ENCODE results near the gene HNMT.
"Not testable (repeated sequence)": the region's sequence is repeated elsewhere in the genome, so short reads cannot be mapped to it uniquely, and the experiment has no call there.

Gene HNMT

GRCh38 chr2:137964066-137964858 is at the start of gene HNMT:
Gene HNMT, plus strand, starts transcription at chr2:137964473. Its CDS starts 19 bp downstream, at chr2:137964492.
- DNase-seq: no peak

GRCh38 chr2:137921105-137921880 is 43.0 kb upstream of the HNMT start:
- no peak for DNase-seq

- not testable (repeated sequence) for DNase-seq
Observed at GRCh38 chr2:137922171-137922570, 42.1 kb upstream of the HNMT start.

DNA sequence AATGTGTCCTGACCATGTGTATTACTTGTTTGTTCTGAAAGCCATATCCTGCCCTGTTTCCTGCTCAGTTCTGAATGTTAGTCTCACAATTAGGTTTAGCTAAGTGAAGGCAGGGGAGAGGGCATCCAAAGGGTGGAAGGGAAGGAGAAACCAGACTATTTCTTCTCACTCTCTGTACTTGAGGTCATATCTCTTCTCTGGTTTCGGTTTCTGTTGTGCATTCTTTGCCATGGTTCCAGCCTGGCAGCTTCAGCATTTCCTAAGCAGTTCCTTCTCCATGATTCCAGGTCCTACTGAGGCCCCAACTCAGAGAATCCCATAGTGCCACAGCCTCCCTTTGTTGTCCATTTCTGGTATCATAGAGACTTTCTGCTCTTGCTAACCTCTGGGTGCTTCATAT is 40.3 kb upstream of the HNMT start:
- no peak for DNase-seq

DNA sequence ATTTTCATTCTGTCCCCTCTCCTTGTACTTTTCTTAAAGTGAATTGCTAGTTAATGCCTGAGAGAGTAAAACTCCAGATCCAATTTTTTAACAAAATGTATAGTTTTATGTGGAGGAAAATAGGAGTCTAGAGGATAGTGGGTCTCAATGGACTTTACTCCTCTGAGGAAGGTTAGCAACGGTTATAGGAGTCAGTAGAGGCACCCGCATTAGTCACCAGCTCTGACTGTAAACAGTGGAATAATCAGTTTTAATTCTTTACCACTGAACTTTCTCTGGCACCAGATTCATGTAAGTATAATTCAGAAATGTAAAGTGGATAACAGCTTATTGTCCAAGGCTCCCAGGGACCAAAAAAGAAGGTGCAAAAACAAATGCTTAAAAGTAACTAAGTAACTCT is 38.7 kb upstream of the HNMT start:
- DNase-seq: no peak

DNA sequence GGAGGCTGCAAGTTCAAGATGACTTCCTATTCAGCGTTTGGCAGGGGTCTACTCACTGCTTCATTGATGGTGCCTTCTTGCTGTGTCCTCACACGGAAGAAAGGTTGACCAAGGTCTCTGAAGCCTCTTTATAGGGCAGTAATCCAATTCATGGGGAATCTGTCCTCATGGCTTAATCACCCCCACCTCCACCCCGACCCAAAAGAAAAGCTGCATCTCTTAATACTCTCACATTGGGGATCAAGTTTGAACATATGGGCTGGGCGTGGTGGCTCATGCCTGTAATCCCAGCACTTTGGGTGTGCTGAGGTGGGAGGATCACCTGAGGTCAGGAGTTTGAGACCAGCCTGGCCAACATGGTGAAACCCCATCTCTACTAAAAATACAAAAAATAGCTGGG is 36.4 kb upstream of the HNMT start:
- no peak for DNase-seq

DNA sequence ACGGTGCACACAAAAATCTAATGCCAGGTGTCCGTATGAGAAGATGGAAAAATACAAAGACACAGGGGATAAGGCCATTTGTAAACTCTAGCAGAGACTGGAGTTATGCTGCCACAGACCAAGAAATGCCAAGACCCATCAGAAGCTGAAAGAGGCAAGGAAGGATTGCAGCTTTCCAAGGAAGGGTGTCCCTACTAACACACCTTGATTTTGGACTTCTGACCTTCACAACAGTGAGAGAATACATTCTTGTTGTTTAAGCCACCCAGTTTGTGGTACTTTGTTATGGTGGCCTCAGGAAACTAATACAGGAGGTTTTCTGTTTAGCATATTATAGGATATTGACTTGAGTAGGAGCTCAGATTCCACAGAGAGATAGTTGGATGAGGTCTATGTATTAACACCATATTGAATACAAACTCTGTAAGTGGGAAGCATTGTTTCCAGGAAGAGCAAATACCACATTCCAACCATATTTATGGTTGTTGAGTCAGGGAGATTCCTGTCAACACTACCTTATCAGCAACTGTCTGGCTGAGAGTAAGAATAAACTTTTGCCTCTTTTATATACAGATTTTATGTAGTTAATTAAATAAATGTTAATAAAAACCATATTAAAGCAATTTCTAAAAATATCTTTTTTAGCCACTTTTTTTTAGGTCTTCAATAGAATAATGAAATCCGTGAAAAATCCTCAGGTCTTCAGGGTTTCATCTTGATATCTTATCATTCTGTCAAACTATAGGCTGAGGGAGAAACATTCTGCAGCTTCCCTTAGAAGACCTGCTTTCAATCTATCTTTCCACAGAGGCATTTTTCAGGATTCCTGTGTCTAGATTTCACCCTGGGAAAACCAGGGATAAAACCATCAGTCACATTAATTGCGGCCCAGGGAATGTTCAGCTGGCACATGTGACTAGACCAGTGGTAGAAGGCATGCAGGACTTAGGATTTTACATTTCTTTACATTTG is 35.4 kb upstream of the HNMT start:
- no peak for DNase-seq

- no peak for DNase-seq
Observed at GRCh38 chr2:137929519-137929916, 34.8 kb upstream of the HNMT start.

DNA sequence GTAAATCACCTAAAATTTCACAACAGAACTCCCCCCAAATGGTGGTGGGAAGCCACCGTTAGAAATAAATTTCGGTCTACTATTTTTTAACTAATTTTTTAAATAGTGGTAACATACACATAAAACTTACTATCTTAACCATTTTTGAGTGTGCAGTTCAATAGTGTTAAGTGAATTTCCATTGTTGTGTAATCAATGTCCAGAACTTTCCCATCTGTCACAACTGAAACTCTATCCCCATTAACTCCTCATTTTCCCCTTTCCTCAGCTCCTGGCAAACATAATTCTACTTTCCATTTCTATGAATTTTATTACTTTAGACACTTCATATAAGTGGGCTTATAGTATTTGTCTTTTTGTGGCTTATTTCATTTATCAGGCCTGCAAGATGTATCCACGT is 34.1 kb upstream of the HNMT start:
- no peak for DNase-seq

GRCh38 chr2:137935591-137935990 is 28.7 kb upstream of the HNMT start:
- DNase-seq: no peak

- DNase-seq: no peak
Observed at GRCh38 chr2:137937246-137937645, 27.0 kb upstream of the HNMT start.

- DNase-seq: no peak
Observed at GRCh38 chr2:137937778-137938177, 26.5 kb upstream of the HNMT start.

DNA sequence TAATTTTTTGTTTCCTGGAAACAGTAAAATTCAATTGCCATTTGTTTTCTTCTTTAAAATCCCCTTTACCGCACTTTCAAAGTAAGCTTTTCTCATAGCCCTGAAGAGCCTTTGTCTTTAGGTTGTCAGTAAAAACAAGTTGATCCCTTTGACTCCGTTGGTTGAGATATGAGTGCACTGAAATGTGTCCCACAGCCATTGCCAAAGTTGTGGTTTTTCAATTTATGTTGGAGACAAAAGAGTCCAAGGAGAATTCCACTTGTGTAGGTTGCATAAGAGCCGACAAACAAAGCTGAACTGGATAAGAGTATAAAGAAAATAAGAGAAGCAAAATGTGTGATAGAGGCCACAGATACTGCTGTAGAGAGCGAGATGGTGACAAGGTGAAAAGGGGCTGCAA is 26.1 kb upstream of the HNMT start:
- DNase-seq: no peak

DNA sequence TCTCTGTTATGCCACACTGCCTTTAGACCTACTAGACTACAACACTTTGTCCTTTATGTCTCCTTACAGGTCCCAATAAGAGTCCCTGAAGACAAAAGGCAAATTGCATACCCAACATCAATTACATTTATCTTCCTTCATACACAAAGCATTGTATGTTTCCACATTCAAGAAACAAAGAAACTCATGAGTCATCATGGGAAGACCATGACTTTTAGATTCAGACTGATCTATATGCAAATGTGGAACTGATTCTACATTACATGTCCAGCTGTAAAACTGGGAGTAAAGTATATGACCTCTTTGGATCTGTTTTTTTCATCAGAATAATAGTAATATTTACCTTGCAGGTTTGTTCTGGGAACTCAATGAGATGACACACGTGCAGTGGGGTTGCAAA is 25.2 kb upstream of the HNMT start:
- no peak for DNase-seq

DNA sequence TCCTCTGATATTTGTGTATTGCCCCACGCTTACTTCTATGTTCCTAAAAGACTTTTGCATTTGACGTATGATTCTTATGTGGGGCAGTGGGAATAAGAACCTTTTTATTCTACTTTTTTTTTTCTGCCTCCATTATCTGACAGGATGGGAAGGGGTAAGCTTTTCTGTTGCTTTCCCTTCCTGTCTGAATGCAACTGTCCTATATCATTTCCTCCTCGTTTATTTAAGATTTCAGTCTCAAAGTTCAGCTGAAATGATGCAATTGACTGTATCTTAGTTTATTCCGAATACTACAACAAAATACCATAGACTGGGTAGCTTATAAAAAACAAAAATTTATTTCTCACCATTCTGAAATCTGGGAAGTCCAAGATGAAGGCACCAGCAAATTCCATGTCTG is 24.1 kb upstream of the HNMT start:
- DNase-seq: no peak

DNA sequence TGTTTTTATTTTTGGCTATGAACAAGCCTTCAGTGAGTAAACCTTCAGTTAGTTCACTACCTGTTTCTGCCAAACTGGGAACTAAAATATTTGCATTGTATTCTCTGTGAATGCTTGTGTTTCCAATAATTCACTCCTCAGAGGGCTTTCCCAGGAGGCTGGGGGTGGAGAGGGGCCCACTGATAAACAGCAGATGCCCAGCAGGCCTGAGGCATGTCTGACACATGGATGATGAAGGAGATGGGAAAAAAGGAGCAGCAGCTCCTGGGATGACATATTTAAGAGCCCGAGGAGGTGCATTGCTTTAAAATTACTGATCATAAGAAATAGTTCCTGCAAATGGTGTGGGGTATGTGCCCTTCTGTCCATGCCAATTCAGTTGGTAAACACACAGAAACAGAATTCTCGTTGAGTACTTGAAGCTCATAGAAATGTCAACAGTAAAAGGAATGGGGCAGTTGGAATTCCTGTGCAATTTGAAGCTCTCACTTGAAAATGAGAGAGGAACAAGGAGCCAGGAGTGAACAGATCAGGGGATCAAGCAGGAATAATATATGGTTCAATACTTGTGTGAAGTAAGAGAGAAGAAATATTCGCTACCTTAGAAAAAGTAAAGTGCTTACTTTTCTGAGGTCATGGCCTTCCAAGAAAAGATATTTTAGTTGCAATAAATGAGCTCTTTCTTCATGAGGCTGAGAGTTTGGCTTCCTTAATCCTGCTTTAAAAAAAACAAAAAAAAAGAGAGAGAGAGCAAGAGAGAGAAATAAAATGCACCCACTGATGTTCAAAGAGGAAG is 22.0 kb upstream of the HNMT start:
- DNase-seq: no peak

DNA sequence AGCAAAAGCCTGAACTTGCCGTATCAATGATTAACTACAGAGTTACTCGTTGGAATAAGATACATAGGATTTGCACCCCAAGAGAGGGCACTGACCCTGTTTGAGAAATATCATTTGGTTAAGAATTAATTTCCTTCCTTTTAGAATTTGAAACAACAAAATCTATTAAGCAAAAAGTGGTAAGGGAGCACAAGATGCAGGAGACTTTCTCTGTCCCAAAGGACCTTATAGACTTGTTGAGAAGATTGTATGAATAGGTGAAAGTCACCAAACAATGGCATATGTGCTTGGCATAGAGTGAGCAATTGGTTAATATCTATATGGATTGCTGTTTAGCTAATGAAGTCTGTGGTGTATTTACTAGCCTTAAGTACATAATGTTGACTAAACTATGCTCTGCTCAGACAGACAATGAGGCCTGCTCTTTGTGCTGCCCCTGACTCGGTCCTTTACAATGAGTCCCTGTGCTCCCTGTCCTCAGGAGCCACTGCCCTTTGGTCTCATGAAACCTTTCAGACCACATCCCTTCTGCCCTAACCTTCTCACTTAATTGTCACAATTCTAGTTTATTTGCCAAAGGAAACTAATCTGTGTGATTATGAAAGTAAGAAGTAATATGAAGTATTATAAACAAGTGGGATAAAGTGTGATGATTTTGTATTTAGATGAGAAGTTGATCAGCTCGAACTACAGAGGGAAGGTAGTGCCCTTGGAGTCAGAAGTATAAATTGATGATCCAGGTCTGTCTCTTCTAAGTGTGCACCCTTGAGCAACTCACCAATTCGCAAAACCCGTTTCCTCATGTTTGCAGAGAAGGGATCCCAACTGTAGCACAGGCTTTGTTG is 21.2 kb upstream of the HNMT start:
- no peak for DNase-seq

DNA sequence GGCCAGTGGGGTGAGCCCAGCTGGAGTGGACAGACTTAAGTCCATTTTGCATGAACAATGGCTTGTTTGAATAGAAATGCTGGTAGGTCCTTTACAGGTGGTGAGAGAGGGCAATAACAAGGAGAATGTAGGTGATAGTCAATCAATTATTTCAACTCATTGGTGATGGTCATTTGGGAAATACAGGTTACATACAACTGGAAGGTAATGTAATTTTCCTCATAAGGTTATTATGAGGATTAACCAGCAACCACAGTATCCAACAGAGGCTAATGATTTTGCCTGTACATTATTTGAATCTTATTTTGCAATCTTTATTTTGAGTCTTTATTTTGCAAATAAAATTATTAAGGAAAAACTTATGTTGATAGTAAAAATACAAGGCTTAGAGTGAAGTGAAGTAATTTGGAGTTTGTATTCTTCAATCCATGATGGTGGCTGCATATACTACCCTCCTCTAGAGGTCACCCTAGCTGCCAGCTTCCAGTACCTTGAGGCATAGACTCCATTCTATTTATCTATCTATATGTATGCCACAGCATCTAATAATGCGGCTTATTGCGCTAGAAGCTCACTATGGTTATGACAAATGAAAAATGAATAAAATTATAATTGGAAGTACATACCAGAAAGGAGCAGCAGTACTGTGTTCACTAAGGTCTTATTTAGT is 20.5 kb upstream of the HNMT start:
- no peak for DNase-seq

GRCh38 chr2:137944714-137945113 is 19.6 kb upstream of the HNMT start:
- DNase-seq: no peak

DNA sequence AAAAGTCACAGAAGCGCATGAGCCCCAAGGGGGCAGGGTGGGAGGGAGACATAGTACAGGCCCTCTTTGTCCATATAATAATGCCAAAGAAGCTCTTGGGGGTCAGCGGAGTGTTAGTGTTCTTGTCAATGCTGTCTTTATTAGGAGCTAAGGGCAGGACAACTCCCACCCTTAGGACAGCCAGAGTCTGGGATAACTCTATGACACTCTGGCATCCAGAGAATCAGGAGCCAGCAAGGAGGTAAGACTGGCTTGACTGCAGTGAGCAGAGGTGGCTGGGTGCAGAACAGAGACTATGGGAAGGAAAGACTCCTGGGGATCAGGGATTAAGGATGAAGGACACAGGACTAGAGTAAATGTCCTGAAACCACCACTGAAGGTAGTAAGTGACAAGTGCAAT is 19.0 kb upstream of the HNMT start:
- DNase-seq: no peak

GRCh38 chr2:137946227-137946626 is 18.0 kb upstream of the HNMT start:
- DNase-seq: no peak
